ENCODE results near the gene SRC. TPM values are rescaled to one million over a fixed set of nuclear protein-coding genes. Genes with fewer than 3 reads are reported as not detected.

SRC gene
- total and polyA plus RNA-seq, 3 donors from 2014 or later, result 90.3 to 179 (median 143) TPM

GRCh38 chr20:37392441-37393195 is 46.7 kb downstream of the SRC start:
- Histone ChIP-seq H3K9me3 (no peaks in the 10 kb centered on the region), H3K4me1 (peaks cover 4% of the 10 kb centered on the region), H3K27me3 (no peaks in the 10 kb centered on the region), H3K4me3 (no peak overlapping the region), H3K36me3 (ENCODE audit: low read depth, missing control alignments) (no peaks in the 10 kb centered on the region), H3K27ac (no peak overlapping the region)
- intact Hi-C loops (cut with DNase I; ENCODE audit: low total_unique reads), result no loop called here
- WGBS, 2 donors, result 88 to 90% methylated on average over 14 to 16 of the region's 16 CpGs
- TF ChIP-seq POLR2A (IDR thresholded peaks at IDR 0.05) (no peak), CTCF (IDR thresholded peaks at IDR 0.05) (no peak)
- no peak for DNase-seq

DNA sequence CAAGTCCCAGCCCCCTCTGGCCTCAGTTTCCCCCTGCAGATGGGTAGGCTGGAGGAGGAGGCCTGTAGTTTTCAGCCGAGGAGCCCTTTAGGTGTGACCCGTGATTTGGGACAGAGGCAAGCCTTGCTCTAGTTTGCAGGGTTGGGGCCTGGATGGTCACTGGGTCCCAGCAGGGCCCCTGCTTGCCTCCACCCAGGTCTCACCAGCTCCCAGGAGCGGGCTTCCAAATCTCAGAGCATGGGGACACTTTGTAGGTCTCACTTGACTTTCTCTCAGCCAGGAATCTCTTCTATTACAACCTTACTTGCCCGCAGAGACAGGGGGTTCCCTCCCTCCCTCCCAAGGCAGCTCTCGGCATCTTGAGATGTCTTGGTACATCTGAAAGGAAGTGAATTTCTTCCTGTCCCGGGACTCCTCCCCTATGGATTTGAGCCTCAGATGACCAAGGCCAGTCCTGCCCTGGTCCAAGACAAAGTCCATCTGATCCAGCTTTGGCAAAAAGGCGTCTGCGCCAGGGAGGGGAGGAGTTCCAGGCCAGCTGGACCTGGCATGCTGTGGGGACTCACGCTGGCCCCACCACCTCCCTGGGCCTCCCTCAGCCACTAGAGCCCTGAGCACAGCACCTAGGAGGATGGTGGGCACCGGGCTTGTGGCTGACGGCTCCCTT is 47.4 kb downstream of the SRC start:
- Histone ChIP-seq H3K27ac (peak overlapping the region in 1 of 2 donors; percentile 28), H3K9me3 (no peaks in the 10 kb centered on the region), H3K27me3 (no peaks in the 10 kb centered on the region), H3K4me3 (no peak overlapping the region), H3K4me1 (peaks cover 4% of the 10 kb centered on the region), H3K36me3 (ENCODE audit: low read depth, missing control alignments) (no peaks in the 10 kb centered on the region)
- TF ChIP-seq POLR2A (IDR thresholded peaks at IDR 0.05) (no peak), CTCF (IDR thresholded peaks at IDR 0.05) (no peak)
- 72 to 73% methylated on average over 10 to 11 of the region's 11 CpGs for WGBS, 2 donors
- intact Hi-C loops (cut with DNase I; ENCODE audit: low total_unique reads), result no loop called here
- DNase-seq, result no peak

DNA sequence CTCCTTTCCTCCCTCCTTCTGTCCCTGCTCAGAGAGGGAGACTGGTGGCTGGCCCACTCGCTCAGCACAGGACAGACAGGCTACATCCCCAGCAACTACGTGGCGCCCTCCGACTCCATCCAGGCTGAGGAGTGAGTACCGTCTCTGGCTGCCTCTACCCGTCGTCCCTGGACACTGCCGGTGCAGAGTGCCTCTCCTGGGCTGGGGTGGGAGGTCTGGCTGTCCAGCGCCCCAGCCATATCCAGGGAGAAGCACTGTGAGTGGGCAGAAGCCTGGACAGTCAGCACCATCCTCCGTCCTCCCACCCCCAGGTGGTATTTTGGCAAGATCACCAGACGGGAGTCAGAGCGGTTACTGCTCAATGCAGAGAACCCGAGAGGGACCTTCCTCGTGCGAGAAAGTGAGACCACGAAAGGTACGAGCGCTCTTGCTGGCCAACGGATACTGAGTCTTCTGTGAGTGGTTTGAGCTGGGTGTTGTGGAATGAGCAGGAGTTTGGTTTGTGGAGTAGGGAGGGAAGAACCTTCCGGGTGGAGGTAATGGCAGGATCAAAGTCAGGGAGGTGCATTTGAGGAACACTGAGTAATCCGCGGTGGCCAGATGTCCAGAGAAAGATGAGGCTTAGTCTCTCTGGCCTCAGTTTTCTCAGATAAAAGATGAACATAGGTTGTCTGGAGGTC is 48.1 kb downstream of the SRC start:
- H3K9me3 ChIP-seq, result no peaks in the 10 kb centered on the region
- no peak overlapping the region for H3K4me3 ChIP-seq
- DNase-seq, result no peak
- H3K27ac ChIP-seq, result no peak overlapping the region
- no peak for TF ChIP-seq CTCF (IDR thresholded peaks at IDR 0.05)
- TF ChIP-seq POLR2A (IDR thresholded peaks at IDR 0.05), result no peak
- no peaks in the 10 kb centered on the region for H3K27me3 ChIP-seq
- H3K36me3 ChIP-seq (ENCODE audit: low read depth, missing control alignments), result no peaks in the 10 kb centered on the region
- 81 to 90% methylated on average over 17 to 22 of the region's 22 CpGs for WGBS, 2 donors
- H3K4me1 ChIP-seq, result peaks cover 4% of the 10 kb centered on the region
- intact Hi-C loops (cut with DNase I; ENCODE audit: low total_unique reads), result no loop called here

GRCh38 chr20:37394543-37395409 is 48.8 kb downstream of the SRC start:
- intact Hi-C loops (cut with DNase I; ENCODE audit: low total_unique reads), result no loop called here
- Histone ChIP-seq H3K27ac (no peak overlapping the region), H3K4me1 (peaks cover 4% of the 10 kb centered on the region), H3K9me3 (no peaks in the 10 kb centered on the region), H3K4me3 (no peak overlapping the region), H3K36me3 (ENCODE audit: low read depth, missing control alignments) (no peaks in the 10 kb centered on the region), H3K27me3 (no peaks in the 10 kb centered on the region)
- 87 to 90% methylated on average over 16 to 18 of the region's 19 CpGs for WGBS, 2 donors
- TF ChIP-seq CTCF (IDR thresholded peaks at IDR 0.05), result no peak
- TF ChIP-seq POLR2A (IDR thresholded peaks at IDR 0.05), result no peak
- DNase-seq, result no peak
